Measurements from ENCODE around the gene RNU6-7. TPM values are rescaled to one million over a fixed set of nuclear protein-coding genes. Genes with fewer than 3 reads are reported as not detected.

RNU6-7 gene
- polyA plus RNA-seq, 1 of the 3 experiments (the other 2 are of a cell fraction), result not detected

GRCh38 chr14:32166029-32166428 is 35.8 kb upstream of the RNU6-7 start:
- no peak for DNase-seq
- Histone ChIP-seq H3K9me2 (no peaks in the 10 kb centered on the region), H3K36me3 (replicated peaks in 1 of 2; ENCODE audit: control insufficient read depth in 1 of 2, insufficient read depth in 2 of 2, low read length in 1 of 2) (peaks cover 0 to under 1% of the 10 kb centered on the region in 2 experiments), H3K9me3 (no peaks in the 10 kb centered on the region), H2AFZ (ENCODE audit: low read depth) (no peak overlapping the region), H3F3A (replicated peaks; ENCODE audit: insufficient read depth) (peaks cover 13% of the 10 kb centered on the region), H3K9ac (no peak overlapping the region), H3K27me3 (ENCODE audit: insufficient read depth) (no peaks in the 10 kb centered on the region), H3K4me3 (ENCODE audit: low read depth in 2 of 2, low read length in 1 of 2) (no peak overlapping the region), H3K27ac (ENCODE audit: low read depth in 2 of 2, low read length in 1 of 2) (no peak overlapping the region), H4K20me1 (ENCODE audit: insufficient read depth) (no peaks in the 10 kb centered on the region), H3K79me2 (ENCODE audit: insufficient read depth) (no peaks in the 10 kb centered on the region), H3K4me2 (no peak overlapping the region), H3K4me1 (ENCODE audit: control insufficient read depth in 1 of 2, insufficient read depth in 2 of 2, low read depth in 1 of 2, low read length in 1 of 2) (no peaks in the 10 kb centered on the region)
- POLR2A ChIA-PET, result no interaction called here
- 88% methylated on average over 2 of the region's 2 CpGs for WGBS (ENCODE audit: low lambda C conversion rate)
- no peak for TF ChIP-seq SMC3 (IDR thresholded peaks at IDR 0.05; ENCODE audit: low read depth, low read length)
- no peak for TF ChIP-seq EZH2phosphoT487 (IDR thresholded peaks at IDR 0.05; ENCODE audit: borderline replicate concordance, low read depth)
- TF ChIP-seq, protein P1, sequence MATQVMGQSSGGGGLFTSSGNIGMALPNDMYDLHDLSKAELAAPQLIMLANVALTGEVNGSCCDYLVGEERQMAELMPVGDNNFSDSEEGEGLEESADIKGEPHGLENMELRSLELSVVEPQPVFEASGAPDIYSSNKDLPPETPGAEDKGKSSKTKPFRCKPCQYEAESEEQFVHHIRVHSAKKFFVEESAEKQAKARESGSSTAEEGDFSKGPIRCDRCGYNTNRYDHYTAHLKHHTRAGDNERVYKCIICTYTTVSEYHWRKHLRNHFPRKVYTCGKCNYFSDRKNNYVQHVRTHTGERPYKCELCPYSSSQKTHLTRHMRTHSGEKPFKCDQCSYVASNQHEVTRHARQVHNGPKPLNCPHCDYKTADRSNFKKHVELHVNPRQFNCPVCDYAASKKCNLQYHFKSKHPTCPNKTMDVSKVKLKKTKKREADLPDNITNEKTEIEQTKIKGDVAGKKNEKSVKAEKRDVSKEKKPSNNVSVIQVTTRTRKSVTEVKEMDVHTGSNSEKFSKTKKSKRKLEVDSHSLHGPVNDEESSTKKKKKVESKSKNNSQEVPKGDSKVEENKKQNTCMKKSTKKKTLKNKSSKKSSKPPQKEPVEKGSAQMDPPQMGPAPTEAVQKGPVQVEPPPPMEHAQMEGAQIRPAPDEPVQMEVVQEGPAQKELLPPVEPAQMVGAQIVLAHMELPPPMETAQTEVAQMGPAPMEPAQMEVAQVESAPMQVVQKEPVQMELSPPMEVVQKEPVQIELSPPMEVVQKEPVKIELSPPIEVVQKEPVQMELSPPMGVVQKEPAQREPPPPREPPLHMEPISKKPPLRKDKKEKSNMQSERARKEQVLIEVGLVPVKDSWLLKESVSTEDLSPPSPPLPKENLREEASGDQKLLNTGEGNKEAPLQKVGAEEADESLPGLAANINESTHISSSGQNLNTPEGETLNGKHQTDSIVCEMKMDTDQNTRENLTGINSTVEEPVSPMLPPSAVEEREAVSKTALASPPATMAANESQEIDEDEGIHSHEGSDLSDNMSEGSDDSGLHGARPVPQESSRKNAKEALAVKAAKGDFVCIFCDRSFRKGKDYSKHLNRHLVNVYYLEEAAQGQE (IDR thresholded peaks at IDR 0.05; ENCODE audit: low read depth, low read length), result no peak
- TF ChIP-seq USF2 (IDR thresholded peaks at IDR 0.05; ENCODE audit: borderline replicate concordance, low read depth, low read length), result no peak
- TF ChIP-seq MXI1 (IDR thresholded peaks at IDR 0.05; ENCODE audit: low read depth, low read length), result no peak
- TF ChIP-seq IRF3 (IDR thresholded peaks at IDR 0.05; ENCODE audit: low read depth, low read length), result no peak
- TF ChIP-seq FOSL2 (IDR thresholded peaks at IDR 0.05; ENCODE audit: borderline replicate concordance, low read depth), result no peak
- no peak for TF ChIP-seq SIN3A (IDR thresholded peaks at IDR 0.05; ENCODE audit: borderline replicate concordance, low read depth, low read length)
- TF ChIP-seq GATA2 (CRISPR knock-in tag; IDR thresholded peaks at IDR 0.05), result no peak
- TF ChIP-seq, protein P2, sequence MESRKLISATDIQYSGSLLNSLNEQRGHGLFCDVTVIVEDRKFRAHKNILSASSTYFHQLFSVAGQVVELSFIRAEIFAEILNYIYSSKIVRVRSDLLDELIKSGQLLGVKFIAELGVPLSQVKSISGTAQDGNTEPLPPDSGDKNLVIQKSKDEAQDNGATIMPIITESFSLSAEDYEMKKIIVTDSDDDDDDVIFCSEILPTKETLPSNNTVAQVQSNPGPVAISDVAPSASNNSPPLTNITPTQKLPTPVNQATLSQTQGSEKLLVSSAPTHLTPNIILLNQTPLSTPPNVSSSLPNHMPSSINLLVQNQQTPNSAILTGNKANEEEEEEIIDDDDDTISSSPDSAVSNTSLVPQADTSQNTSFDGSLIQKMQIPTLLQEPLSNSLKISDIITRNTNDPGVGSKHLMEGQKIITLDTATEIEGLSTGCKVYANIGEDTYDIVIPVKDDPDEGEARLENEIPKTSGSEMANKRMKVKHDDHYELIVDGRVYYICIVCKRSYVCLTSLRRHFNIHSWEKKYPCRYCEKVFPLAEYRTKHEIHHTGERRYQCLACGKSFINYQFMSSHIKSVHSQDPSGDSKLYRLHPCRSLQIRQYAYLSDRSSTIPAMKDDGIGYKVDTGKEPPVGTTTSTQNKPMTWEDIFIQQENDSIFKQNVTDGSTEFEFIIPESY (IDR thresholded peaks at IDR 0.05; ENCODE audit: borderline replicate concordance, low read depth), result no peak
- TF ChIP-seq GABPA (IDR thresholded peaks at IDR 0.05; ENCODE audit: low read depth), result no peak
- no peak for TF ChIP-seq ELF1 (IDR thresholded peaks at IDR 0.05)
- TF ChIP-seq TAF1 (IDR thresholded peaks at IDR 0.05; ENCODE audit: borderline replicate concordance, low read depth, low read length), result no peak
- no peak for TF ChIP-seq RXRA (IDR thresholded peaks at IDR 0.05; ENCODE audit: borderline replicate concordance, low read depth)
- TF ChIP-seq FOXM1 (IDR thresholded peaks at IDR 0.05; ENCODE audit: low read depth), result no peak
- TF ChIP-seq TCF12 (IDR thresholded peaks at IDR 0.05), result no peak
- CTCF ChIA-PET, result no interaction called here
